Right cardiac atrium (tissue), 5 donors: Measurements from ENCODE around the gene WNT11. TPM values are rescaled to one million over a fixed set of nuclear protein-coding genes. Genes with fewer than 3 reads are reported as not detected.
A peak's percentile ranks its signal among the peaks of the same experiment; 100 is the strongest.

Source experiments
- ATAC-seq, 2 donors: fragments of 200-7000 bp; cut with Tn5 transposase; one replicate each; pipeline versions ENCODE4 v1.8.0 to v1.9.1; 2020; ENCODE audit warnings: moderate library complexity in 2 of 2, mild to moderate bottlenecking in 1 of 2
- DNase-seq, 3 donors: peaks; one replicate each; pipeline ENCODE4 v3.0.0-alpha.2; 2020
- H3K27ac ChIP-seq: one replicate; pipeline ENCODE4 v1.5.1; 2013; ENCODE audit warnings: mild to moderate bottlenecking, low read length, control low read depth, moderate library complexity
- H3K27me3 ChIP-seq: one replicate; pipeline ENCODE4 v1.6.1; 2013; ENCODE audit not compliant: control insufficient read depth, insufficient read depth
- H3K4me1 ChIP-seq: one replicate; pipeline ENCODE4 v1.6.1; 2013; ENCODE audit warnings: low read length; ENCODE audit not compliant: control insufficient read depth, insufficient read depth
- H3K4me3 ChIP-seq: one replicate; pipeline ENCODE4 v1.5.1; 2013; ENCODE audit warnings: low read length, control low read depth
- H3K9me3 ChIP-seq: one replicate; pipeline ENCODE4 v1.6.1; 2013; ENCODE audit warnings: low read length; ENCODE audit not compliant: control insufficient read depth
- WGBS: extraction: QIAGEN DNeasy Blood & Tissue Kit; methylation state at CpG from one replicate; pipeline ENCODE4 v1.1.7; 2013; 5-methylcytosine and 5-hydroxymethylcytosine counted together
- intact Hi-C, 4 donors: fragments of 100-400 bp; cut with DNase I; formaldehyde crosslinking; loops; one replicate each; pipeline versions ENCODE4 v1.11.0 to v1.14.0; 2022 to 2023
- polyA plus RNA-seq: library from polyadenylated mRNA; stranded (reverse); fragments of 200-250 nt; gene quantifications from one replicate; pipeline ENCODE4 v1.2.3, GENCODE V29; 2013
- total RNA-seq, 4 donors: library from RNA; stranded (reverse); fragmentation: NEBNext Ultra II Directional; extraction: Animal tissue kit (Norgen Biotek cat#: 25700); gene quantifications; one replicate each; pipeline ENCODE4 v1.2.1, GENCODE V29; 2021
- donor health status: healthy with polysubstance abuse.
- donor health status: DM: no; HTN: yes; CAD: no.
- donor health status: DM: no; HTN: no; CAD: no.
- donor health status: DM: no; HTN: yes; CAD: no; lungs with severe emphysema.
- donor health status: DM: yes; HTN: yes; CAD: no.

Gene WNT11
- total and polyA plus RNA-seq, 5 donors, result 2.1 to 7.1 (median 2.9) TPM

GRCh38 chr11:76245720-76246119 is 39.4 kb upstream of the WNT11 start:
- DNase-seq, result no peak
- H3K9me3 ChIP-seq, result no peaks in the 10 kb centered on the region
- no peaks in the 10 kb centered on the region for H3K4me1 ChIP-seq
- no peak overlapping the region for H3K27ac ChIP-seq
- 88% methylated on average over 2 of the region's 2 CpGs for WGBS
- H3K27me3 ChIP-seq, result no peaks in the 10 kb centered on the region
- ATAC-seq, result no peak
- H3K4me3 ChIP-seq, result no peak overlapping the region
- intact Hi-C loops, result no loop called here

GRCh38 chr11:76244316-76244851 is 38.1 kb upstream of the WNT11 start:
- H3K4me3 ChIP-seq, result no peak overlapping the region
- WGBS, result 82% methylated on average over 4 of the region's 4 CpGs
- ATAC-seq (no peak), DNase-seq (peak in 1 of 3 donors; percentile 16)
- H3K27me3 ChIP-seq, result no peaks in the 10 kb centered on the region
- no peak overlapping the region for H3K27ac ChIP-seq
- H3K4me1 ChIP-seq, result no peaks in the 10 kb centered on the region
- intact Hi-C loops, result no loop called here
- no peaks in the 10 kb centered on the region for H3K9me3 ChIP-seq

GRCh38 chr11:76243957-76244285 is 37.6 kb upstream of the WNT11 start:
- DNase-seq, result peak in 1 of 3 donors; percentile 25
- Histone ChIP-seq H3K27ac (no peak overlapping the region), H3K4me1 (no peaks in the 10 kb centered on the region), H3K9me3 (no peaks in the 10 kb centered on the region), H3K4me3 (no peak overlapping the region), H3K27me3 (no peaks in the 10 kb centered on the region)
- WGBS, result 74% methylated on average over 7 of the region's 7 CpGs
- intact Hi-C loops, result no loop called here
- ATAC-seq, result no peak

GRCh38 chr11:76243193-76243956 is 37.1 kb upstream of the WNT11 start:
- Histone ChIP-seq H3K4me3 (no peak overlapping the region), H3K9me3 (no peaks in the 10 kb centered on the region), H3K27me3 (no peaks in the 10 kb centered on the region), H3K27ac (no peak overlapping the region), H3K4me1 (no peaks in the 10 kb centered on the region)
- ATAC-seq, result no peak
- 48% methylated on average over 22 of the region's 23 CpGs for whole genome bisulfite sequencing
- DNase-seq, result peak in 1 of 3 donors; percentile 40
- intact Hi-C loops, result no loop called here

GRCh38 chr11:76242004-76242779 is 35.9 kb upstream of the WNT11 start:
- intact Hi-C loops, result no loop called here
- no peaks in the 10 kb centered on the region for H3K27me3 ChIP-seq
- H3K4me1 ChIP-seq, result no peaks in the 10 kb centered on the region
- DNase-seq, result peak in 1 of 3 donors; percentile 14
- 97% methylated on average over 12 of the region's 12 CpGs for WGBS
- H3K27ac ChIP-seq, result no peak overlapping the region
- no peak overlapping the region for H3K4me3 ChIP-seq
- ATAC-seq, result no peak
- H3K9me3 ChIP-seq, result no peaks in the 10 kb centered on the region

- Histone ChIP-seq H3K27ac (no peak overlapping the region), H3K4me1 (no peaks in the 10 kb centered on the region), H3K4me3 (no peak overlapping the region), H3K9me3 (no peaks in the 10 kb centered on the region), H3K27me3 (no peaks in the 10 kb centered on the region)
- DNase-seq (peak in 1 of 3 donors; percentile 44), ATAC-seq (no peak)
- intact Hi-C loops, result no loop called here
- 70% methylated on average over 17 of the region's 17 CpGs for WGBS
These were observed 35.1 kb upstream of the WNT11 start for GRCh38 chr11:76241243-76242000.

GRCh38 chr11:76240666-76241065 is 34.4 kb upstream of the WNT11 start:
- Histone ChIP-seq H3K4me3 (no peak overlapping the region), H3K4me1 (no peaks in the 10 kb centered on the region), H3K9me3 (no peaks in the 10 kb centered on the region), H3K27ac (no peak overlapping the region), H3K27me3 (no peaks in the 10 kb centered on the region)
- ATAC-seq (no peak), DNase-seq (peak in 1 of 3 donors; percentile 25)
- 93% methylated on average over 7 of the region's 7 CpGs for WGBS
- intact Hi-C loops, result no loop called here

- intact Hi-C loops, result no loop called here
- ATAC-seq (no peak), DNase-seq (no peak)
- no peaks in the 10 kb centered on the region for H3K27me3 ChIP-seq
- no peak overlapping the region for H3K27ac ChIP-seq
- 97% methylated on average over 7 of the region's 7 CpGs for WGBS
- no peaks in the 10 kb centered on the region for H3K9me3 ChIP-seq
- no peak overlapping the region for H3K4me3 ChIP-seq
- H3K4me1 ChIP-seq, result no peaks in the 10 kb centered on the region
These were observed 33.8 kb upstream of the WNT11 start for GRCh38 chr11:76240161-76240540.

GRCh38 chr11:76239483-76240160 is 33.3 kb upstream of the WNT11 start:
- intact Hi-C loops, result no loop called here
- DNase-seq (peak in 1 of 3 donors; percentile 48), ATAC-seq (no peak)
- 93% methylated on average over 11 of the region's 11 CpGs for WGBS
- no peak overlapping the region for H3K4me3 ChIP-seq
- no peaks in the 10 kb centered on the region for H3K9me3 ChIP-seq
- H3K27me3 ChIP-seq, result no peaks in the 10 kb centered on the region
- no peak overlapping the region for H3K27ac ChIP-seq
- no peaks in the 10 kb centered on the region for H3K4me1 ChIP-seq

- ATAC-seq (no peak), DNase-seq (no peak)
- intact Hi-C loops, result no loop called here
- no peaks in the 10 kb centered on the region for H3K9me3 ChIP-seq
- H3K4me1 ChIP-seq, result no peaks in the 10 kb centered on the region
- 62% methylated on average over 6 of the region's 6 CpGs for WGBS
- H3K27ac ChIP-seq, result no peak overlapping the region
- H3K4me3 ChIP-seq, result no peak overlapping the region
- H3K27me3 ChIP-seq, result no peaks in the 10 kb centered on the region
These were observed 32.2 kb upstream of the WNT11 start for GRCh38 chr11:76238551-76238950.
